A549 (cell line): ENCODE data around the gene ROBO1. TPM values are rescaled to one million over a fixed set of nuclear protein-coding genes. Genes with fewer than 3 reads are reported as not detected.

Source experiments
- ATAC-seq, 2 experiments: fragments of 200-7000 bp in 1 of 2; fragments of >200 bp in 1 of 2; cut with Nextera tagmentation in 1 of 2; cut with Tn5 transposase in 1 of 2; 3 replicates each; pipeline versions ENCODE4 v1.8.0 to v1.9.1; 2018 to 2020; ENCODE audit warnings: mild to moderate bottlenecking in 1 of 2, moderate library complexity in 1 of 2
- CTCF ChIA-PET: fragments of 300-600 bp; sonication (Branson Sonifier 250); formaldehyde crosslinking; extraction: SDS; loops from one replicate; lab custom pipeline; 2021; ENCODE audit warnings: antibody characterized with exemption, inconsistent platforms; lab: Yijun Ruan, JAX
- POLR2A ChIA-PET: fragments of 350-600 bp; formaldehyde crosslinking; extraction: SDS; loops from one replicate; lab custom pipeline; 2021; ENCODE audit warnings: antibody characterized with exemption, inconsistent platforms; lab: Yijun Ruan, JAX
- DNase-seq, 2 experiments: peaks; one replicate each; pipeline versions ENCODE4 v3.0.0 to v3.0.0-alpha.2; 2011 to 2016; ENCODE audit warnings: low read depth in 1 of 2, low spot score in 1 of 2
- FAIRE-seq: peaks from 2 replicates; lab custom pipeline; 2011; peaks lifted over from hg19 to GRCh38; lab: Jason Lieb, UNC
- H3K27ac ChIP-seq, 2 experiments: fragments of >200 bp; sonication (Bioruptor Twin); formaldehyde crosslinking; 3 replicates each; pipeline ENCODE4 v1.5.1; 2016 to 2017
- H3K4me1 ChIP-seq: fragments of >200 bp; sonication (Bioruptor Twin); formaldehyde crosslinking; 3 replicates; pipeline ENCODE4 v1.6.1; 2016
- H3K4me2 ChIP-seq: fragments of >200 bp; sonication (Bioruptor Twin); formaldehyde crosslinking; 3 replicates; pipeline ENCODE4 v1.6.1; 2016
- H3K4me3 ChIP-seq: fragments of >200 bp; sonication (Bioruptor Twin); formaldehyde crosslinking; 3 replicates; pipeline ENCODE4 v1.5.1; 2016
- H3K9me3 ChIP-seq: fragments of >200 bp; sonication (Bioruptor Twin); formaldehyde crosslinking; 3 replicates; pipeline ENCODE4 v1.6.1; 2016
- BCL3 ChIP-seq: fragments of >200 bp; sonication (Bioruptor Twin); formaldehyde crosslinking; IDR thresholded peaks from 3 replicates; pipeline ENCODE4 v1.6.1; 2016
- BHLHE40 ChIP-seq: IDR thresholded peaks from 2 replicates; pipeline ENCODE4 v1.6.1; 2012; ENCODE audit warnings: low read depth, low read length, inconsistent platforms
- CBX2 ChIP-seq: fragments of 200-600 bp; sonication (generic); IDR thresholded peaks from 2 replicates; pipeline ENCODE4 v1.6.1; 2016; ENCODE audit warnings: low read depth, mild to moderate bottlenecking, borderline replicate concordance
- CHD4 ChIP-seq: fragments of 200-600 bp; sonication (generic); IDR thresholded peaks from 2 replicates; pipeline ENCODE4 v1.6.1; 2016; ENCODE audit warnings: antibody characterized with exemption, mild to moderate bottlenecking, borderline replicate concordance
- EP300 ChIP-seq, 2 experiments: fragments of >200 bp; sonication (Bioruptor Twin); formaldehyde crosslinking; IDR thresholded peaks; 2 replicates in 1 of 2; 3 replicates in 1 of 2; pipeline ENCODE4 v1.6.1; 2016 to 2017
- ESRRA ChIP-seq: fragments of 150-350 bp; IDR thresholded peaks from 2 replicates; pipeline ENCODE4 v1.6.1; 2014; ENCODE audit warnings: mild to moderate bottlenecking, low read length, borderline replicate concordance
- FOSB ChIP-seq: fragments of 250-450 bp; sonication (Bioruptor Pico); IDR thresholded peaks from 2 replicates; pipeline ENCODE4 v1.5.0; 2020; ENCODE audit warnings: mild to moderate bottlenecking, moderate library complexity
- FOXS1 ChIP-seq: fragments of 250-450 bp; sonication (Bioruptor Pico); IDR thresholded peaks from 2 replicates; pipeline ENCODE4 v1.5.0; 2020; ENCODE audit warnings: mild to moderate bottlenecking, moderate library complexity
- GATA3 ChIP-seq: IDR thresholded peaks from 2 replicates; pipeline ENCODE4 v1.6.1; 2012; ENCODE audit warnings: borderline replicate concordance
- HDAC2 ChIP-seq: fragments of 200-600 bp; sonication (generic); IDR thresholded peaks from 2 replicates; pipeline ENCODE4 v1.6.1; 2016
- HEYL ChIP-seq: fragments of 250-450 bp; sonication (Bioruptor Pico); IDR thresholded peaks from 2 replicates; pipeline ENCODE4 v1.8.0; 2021; ENCODE audit warnings: mild to moderate bottlenecking, moderate library complexity
- KDM1A ChIP-seq: fragments of 200-600 bp; sonication (generic); IDR thresholded peaks from 2 replicates; pipeline ENCODE4 v1.6.1; 2016; ENCODE audit warnings: low read depth, mild to moderate bottlenecking
- KDM5A ChIP-seq: fragments of 200-600 bp; sonication (generic); IDR thresholded peaks from 2 replicates; pipeline ENCODE4 v1.6.1; 2016; ENCODE audit warnings: antibody characterized with exemption, mild to moderate bottlenecking
- MAFK ChIP-seq: fragments of 450-650 bp; IDR thresholded peaks from 2 replicates; pipeline ENCODE4 v1.6.1; 2014; ENCODE audit not compliant: partially characterized antibody
- MAX ChIP-seq: IDR thresholded peaks from 2 replicates; pipeline ENCODE4 v1.6.1; 2012
- NFE2L2 ChIP-seq: fragments of 150-350 bp; conservative IDR thresholded peaks from 2 replicates; pipeline ENCODE4 v1.6.1; 2014; ENCODE audit warnings: low read length
- PBX3 ChIP-seq: IDR thresholded peaks from 2 replicates; pipeline ENCODE4 v1.6.1; 2012
- POLR2A ChIP-seq: IDR thresholded peaks from 2 replicates; pipeline ENCODE4 v1.6.1; 2012; ENCODE audit warnings: mild to moderate bottlenecking, low read length
- POLR2AphosphoS2 ChIP-seq: conservative IDR thresholded peaks from 2 replicates; pipeline ENCODE4 v1.6.1; 2012; ENCODE audit warnings: low read length, improper control_type of control experiment, inconsistent platforms
- RARB ChIP-seq: fragments of 250-450 bp; sonication (Bioruptor Pico); IDR thresholded peaks from 2 replicates; pipeline ENCODE4 v1.8.0; 2021; ENCODE audit warnings: mild to moderate bottlenecking, moderate library complexity
- RFX5 ChIP-seq: fragments of 450-650 bp; IDR thresholded peaks from 2 replicates; pipeline ENCODE4 v1.7.1; 2014; ENCODE audit warnings: antibody characterized with exemption, mild to moderate bottlenecking, moderate library complexity
- SMC3 ChIP-seq: fragments of >200 bp; sonication (Bioruptor Twin); formaldehyde crosslinking; IDR thresholded peaks from 3 replicates; pipeline ENCODE4 v1.6.1; 2018; ENCODE audit warnings: inconsistent platforms
- SREBF2 ChIP-seq: fragments of 450-650 bp; IDR thresholded peaks from 2 replicates; pipeline ENCODE4 v1.6.1; 2014; ENCODE audit warnings: mild to moderate bottlenecking, moderate library complexity
- TFCP2L1 ChIP-seq: fragments of 250-450 bp; sonication (Bioruptor Pico); IDR thresholded peaks from 2 replicates; pipeline ENCODE4 v1.5.0; 2021; ENCODE audit warnings: mild to moderate bottlenecking
- WGBS: methylation state at CpG from one replicate; pipeline ENCODE4 v1.1.6; 2017; ENCODE audit errors: missing lambda C conversion rate; 5-methylcytosine and 5-hydroxymethylcytosine counted together
- polyA plus RNA-seq, 4 experiments: library from polyadenylated mRNA; depleted of rRNA in 3 of 4; stranded (reverse); fragments of >200 nt; fragmentation: RNase III in 1 of 4; extraction: RNeasy Plus Mini Kit Qiagen cat#74134 plus additional on column Dnase treatment in 1 of 4; gene quantifications; 2 replicates in 3 of 4; 3 replicates in 1 of 4; pipeline ENCODE4 v1.2.3, GENCODE V29; 2011 to 2017
- TF ChIP-seq, protein P1 (sequence below): fragments of >200 bp; sonication (Bioruptor Twin); formaldehyde crosslinking; IDR thresholded peaks from 3 replicates; pipeline ENCODE4 v1.5.1; 2016

Gene ROBO1
- polyA plus RNA-seq, 2 of the 4 experiments (the other 2 are of a cell fraction), result 25.3 to 35.6 TPM

DNA sequence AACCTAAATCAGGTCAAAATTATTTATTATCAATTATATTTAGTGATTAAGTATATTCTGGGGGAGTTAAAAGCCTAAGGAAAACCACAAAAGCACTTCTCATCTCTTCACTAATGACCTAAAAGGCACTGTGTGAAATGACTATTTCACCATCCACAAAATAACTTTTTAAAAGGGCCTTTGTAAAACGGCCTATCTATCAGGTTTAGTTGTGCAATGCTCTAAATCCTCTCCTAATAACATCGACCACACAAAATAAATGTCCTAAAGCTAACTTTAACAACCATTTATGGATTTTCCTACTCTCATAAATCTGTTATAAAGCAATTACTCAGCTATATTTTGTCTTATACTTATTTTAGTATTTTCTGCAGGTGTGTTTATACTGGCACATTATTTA lies 1066.3 kb downstream of the ROBO1 start:
- ChIA-PET CTCF (no interaction called here), POLR2A (no interaction called here)
- FAIRE-seq (no peak), ATAC-seq (no peak), DNase-seq (no peak)
- H3K9me3 ChIP-seq, result no peaks in the 10 kb centered on the region
- 0 out of 3 replicates have a peak, but pooled peaks cover 6% of the 10 kb centered on the region for H3K4me1 ChIP-seq
- no peak overlapping the region for H3K4me3 ChIP-seq
- 24% methylated on average over 2 of the region's 2 CpGs for WGBS
- H3K4me2 ChIP-seq, result no peak overlapping the region
- no peak overlapping the region for H3K27ac ChIP-seq
- no peak for TF ChIP-seq ESRRA
- no peak for TF ChIP-seq NFE2L2
- TF ChIP-seq EP300 (IDR thresholded peaks at IDR 0.05), result no peak
- TF ChIP-seq SMC3, result no peak
- TF ChIP-seq BCL3, result no peak

- FAIRE-seq, result no peak
- WGBS, result 21% methylated on average over 1 of the region's 1 CpG
- ChIA-PET CTCF (interaction anchor here (2.3 kb wide), 1 partner anchor 290 kb away, joined by 6 read pairs; no protein-coding TSS in a partner anchor), POLR2A (no interaction called here)
- no peak overlapping the region for H3K27ac ChIP-seq
- no peak for ATAC-seq
- TF ChIP-seq POLR2A (no peak), BHLHE40 (no peak), HDAC2 (no peak), TFCP2L1 (no peak), POLR2AphosphoS2 (no peak), RARB (no peak), SREBF2 (no peak), CHD4 (no peak), KDM1A (no peak), SMC3 (no peak), HEYL (CRISPR knock-in tag) (no peak), MAX (no peak), BCL3 (no peak), FOSB (CRISPR knock-in tag) (no peak)
- 0 out of 3 replicates have a peak, but pooled peaks cover 6% of the 10 kb centered on the region for H3K4me1 ChIP-seq
- H3K4me3 ChIP-seq, result no peak overlapping the region
- DNase-seq, result no peak
- H3K4me2 ChIP-seq, result no peak overlapping the region
- H3K9me3 ChIP-seq, result no peaks in the 10 kb centered on the region
Measured at GRCh38 chr3:78698431-78698830, 1069.4 kb downstream of the ROBO1 start.

DNA sequence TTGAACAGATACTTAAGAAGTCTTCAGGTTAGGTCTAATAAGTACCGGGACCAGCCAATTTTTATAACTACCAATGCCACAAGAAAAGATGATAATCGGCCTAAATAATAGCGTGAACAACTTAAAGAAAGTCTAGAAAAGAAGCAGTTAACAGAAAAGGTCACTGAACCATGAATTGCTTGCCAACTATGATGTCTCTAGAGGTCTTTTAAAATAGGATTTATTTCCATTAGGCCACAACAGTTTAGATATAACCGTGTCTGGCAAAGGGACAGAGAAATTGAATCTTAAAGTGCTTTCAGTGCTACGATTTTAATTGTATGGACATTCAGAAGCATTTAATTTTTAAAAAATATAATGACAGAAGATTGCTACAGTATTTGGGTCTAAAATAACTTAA lies 1070.4 kb downstream of the ROBO1 start:
- ATAC-seq (no peak), DNase-seq (no peak), FAIRE-seq (no peak)
- no peak overlapping the region for H3K27ac ChIP-seq
- 0 out of 3 replicates have a peak overlapping the region, but pooled peaks have one; percentile 19 for H3K4me2 ChIP-seq
- CTCF ChIA-PET, result no interaction called here
- H3K4me1 ChIP-seq, result 0 out of 3 replicates have a peak, but pooled peaks cover 6% of the 10 kb centered on the region
- TF ChIP-seq MAFK (no peak), ESRRA (no peak), BHLHE40 (no peak), RFX5 (no peak), KDM5A (no peak), CHD4 (no peak), HDAC2 (no peak), CBX2 (no peak), SREBF2 (no peak), FOXS1 (no peak), PBX3 (no peak), BCL3 (no peak), KDM1A (no peak), EP300 (IDR thresholded peaks at IDR 0.05) (no peak), GATA3 (no peak)
- TF ChIP-seq, protein P1, sequence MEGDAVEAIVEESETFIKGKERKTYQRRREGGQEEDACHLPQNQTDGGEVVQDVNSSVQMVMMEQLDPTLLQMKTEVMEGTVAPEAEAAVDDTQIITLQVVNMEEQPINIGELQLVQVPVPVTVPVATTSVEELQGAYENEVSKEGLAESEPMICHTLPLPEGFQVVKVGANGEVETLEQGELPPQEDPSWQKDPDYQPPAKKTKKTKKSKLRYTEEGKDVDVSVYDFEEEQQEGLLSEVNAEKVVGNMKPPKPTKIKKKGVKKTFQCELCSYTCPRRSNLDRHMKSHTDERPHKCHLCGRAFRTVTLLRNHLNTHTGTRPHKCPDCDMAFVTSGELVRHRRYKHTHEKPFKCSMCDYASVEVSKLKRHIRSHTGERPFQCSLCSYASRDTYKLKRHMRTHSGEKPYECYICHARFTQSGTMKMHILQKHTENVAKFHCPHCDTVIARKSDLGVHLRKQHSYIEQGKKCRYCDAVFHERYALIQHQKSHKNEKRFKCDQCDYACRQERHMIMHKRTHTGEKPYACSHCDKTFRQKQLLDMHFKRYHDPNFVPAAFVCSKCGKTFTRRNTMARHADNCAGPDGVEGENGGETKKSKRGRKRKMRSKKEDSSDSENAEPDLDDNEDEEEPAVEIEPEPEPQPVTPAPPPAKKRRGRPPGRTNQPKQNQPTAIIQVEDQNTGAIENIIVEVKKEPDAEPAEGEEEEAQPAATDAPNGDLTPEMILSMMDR, result no peak
- no peaks in the 10 kb centered on the region for H3K9me3 ChIP-seq
- POLR2A ChIA-PET, result no interaction called here
- 50% methylated on average over 5 of the region's 5 CpGs for WGBS
- H3K4me3 ChIP-seq, result no peak overlapping the region
